CD4-positive, alpha-beta memory T cell (primary cell): ENCODE measurements around the gene RASD1. TPM values are rescaled to one million over a fixed set of nuclear protein-coding genes. Genes with fewer than 3 reads are reported as not detected.

Experiments
- CTCF ChIA-PET: fragments of 350-600 bp; sonication (Branson Sonifier 250); formaldehyde crosslinking; loops from one replicate; lab custom pipeline; 2021; ENCODE audit warnings: inconsistent platforms; ENCODE audit not compliant: partially characterized antibody; lab: Charles Lee
- POLR2A ChIA-PET: fragments of 350-600 bp; sonication (Branson Sonifier 250); formaldehyde crosslinking; loops from one replicate; lab custom pipeline; 2021; ENCODE audit not compliant: partially characterized antibody; lab: Charles Lee
- DNase-seq, 5 donors: peaks; one replicate each; pipeline versions ENCODE4 v3.0.0 to v3.0.0-alpha.2; 2020 to 2022; ENCODE audit warnings: mixed read lengths in 1 of 5
- H3K27ac ChIP-seq: one replicate; pipeline ENCODE4 v1.7.0; 2013; ENCODE audit warnings: low read depth, low read length
- H3K27me3 ChIP-seq: 2 replicates; pipeline ENCODE4 v1.7.0; 2013; ENCODE audit warnings: mild to moderate bottlenecking, low read length, moderate library complexity; ENCODE audit not compliant: insufficient read depth
- H3K36me3 ChIP-seq: 2 replicates; pipeline ENCODE4 v1.7.0; 2013; ENCODE audit warnings: mild to moderate bottlenecking, low read length, moderate library complexity; ENCODE audit not compliant: insufficient read depth
- H3K4me1 ChIP-seq: 2 replicates; pipeline ENCODE4 v1.7.0; 2013; ENCODE audit warnings: mild to moderate bottlenecking, low read length, moderate library complexity; ENCODE audit not compliant: insufficient read depth
- H3K4me3 ChIP-seq, 2 donors: one replicate each; pipeline ENCODE4 v1.7.0; 2013; ENCODE audit warnings: low read length in 2 of 2, mild to moderate bottlenecking in 1 of 2
- H3K9me3 ChIP-seq, 2 donors: one replicate each; pipeline ENCODE4 v1.7.0; 2013; ENCODE audit warnings: low read length in 2 of 2, control low read depth in 1 of 2; ENCODE audit not compliant: control insufficient read depth in 1 of 2
- H3K27ac Mint-ChIP-seq, 7 donors: one replicate each; pipeline ENCODE4 v1.8.0; 2020 to 2021; ENCODE audit warnings: mixed read lengths in 7 of 7, mild to moderate bottlenecking in 6 of 7, inconsistent platforms in 3 of 7, moderate library complexity in 3 of 7
- H3K27me3 Mint-ChIP-seq, 2 donors: one replicate each; pipeline ENCODE4 v1.8.0; 2020 to 2021; ENCODE audit warnings: mixed read lengths in 2 of 2
- H3K36me3 Mint-ChIP-seq, 2 donors: one replicate each; pipeline ENCODE4 v1.8.0; 2020 to 2021; ENCODE audit warnings: mixed read lengths in 2 of 2, inconsistent platforms in 1 of 2, mild to moderate bottlenecking in 1 of 2
- H3K4me1 Mint-ChIP-seq, 4 donors: one replicate each; pipeline ENCODE4 v1.8.0; 2020 to 2021; ENCODE audit warnings: mixed read lengths in 4 of 4, mild to moderate bottlenecking in 1 of 4
- H3K4me3 Mint-ChIP-seq, 8 donors: one replicate each; pipeline ENCODE4 v1.8.0; 2020 to 2021; ENCODE audit warnings: mixed read lengths in 8 of 8, mild to moderate bottlenecking in 7 of 8, moderate library complexity in 6 of 8, inconsistent platforms in 3 of 8
- H3K9me3 Mint-ChIP-seq, 8 donors: one replicate each; pipeline ENCODE4 v1.8.0; 2020 to 2021; ENCODE audit warnings: mixed read lengths in 8 of 8, mild to moderate bottlenecking in 5 of 8, inconsistent platforms in 3 of 8, moderate library complexity in 1 of 8
- intact Hi-C: fragments of 100-400 bp; cut with micrococcal nuclease; formaldehyde crosslinking; loops from one replicate; pipeline ENCODE4 v1.15.1; 2023
- polyA plus RNA-seq, 2 donors: library from polyadenylated mRNA; unstranded; fragments of 300-500 nt; fragmentation: Illumina TruSeq; gene quantifications; one replicate each; pipeline ENCODE4 v1.2.3, GENCODE V29; 2021
- total RNA-seq, 2 experiments: library from RNA; stranded (reverse); gene quantifications; one replicate each; pipeline ENCODE4 v1.2.3, GENCODE V29; 2021

RASD1 gene
- total and polyA plus RNA-seq, 4 experiments from 2014 or later = 0.38 to 0.87 (median 0.65) TPM

GRCh38 chr17:17503566-17504130 is 7.5 kb upstream of the RASD1 start:
- DNase-seq = no peak
- CTCF ChIA-PET = no interaction called here
- Histone ChIP-seq H3K4me3 (no peak overlapping the region), H3K4me1 (no peaks in the 10 kb centered on the region), H3K27me3 (no peaks in the 10 kb centered on the region), H3K9me3 (no peaks in the 10 kb centered on the region), H3K27ac (no peak overlapping the region), H3K36me3 (no peaks in the 10 kb centered on the region)
- Mint-ChIP-seq H3K9me3 (no peaks in the 10 kb centered on the region), H3K4me3 (no peak overlapping the region), H3K27me3 (peaks cover 0 to 1% of the 10 kb centered on the region in 2 donors), H3K36me3 (no peaks in the 10 kb centered on the region), H3K27ac (no peak overlapping the region), H3K4me1 (no peaks in the 10 kb centered on the region)
- POLR2A ChIA-PET = no interaction called here
- intact Hi-C loops = no loop called here

GRCh38 chr17:17502741-17503565 is 6.8 kb upstream of the RASD1 start:
- CTCF ChIA-PET = no interaction called here
- intact Hi-C loops = no loop called here

GRCh38 chr17:17500999-17501605 is 4.9 kb upstream of the RASD1 start:
- peaks cover 7% of the 10 kb centered on the region for H3K4me1 ChIP-seq
- H3K27me3 Mint-ChIP-seq = peaks cover 0 to 1% of the 10 kb centered on the region in 2 donors
- no peaks in the 10 kb centered on the region for H3K36me3 Mint-ChIP-seq
- H3K4me1 Mint-ChIP-seq = peaks cover 0 to 6% (median 2%) of the 10 kb centered on the region in 4 donors
- ChIA-PET POLR2A (no interaction called here), CTCF (interaction anchor here (1.1 kb wide), 1 partner anchor 140 kb away, joined by 5 read pairs; no protein-coding TSS in a partner anchor)
- H3K27ac Mint-ChIP-seq = no peak overlapping the region
- intact Hi-C loops = no loop called here
- no peaks in the 10 kb centered on the region for H3K9me3 Mint-ChIP-seq
- H3K4me3 ChIP-seq = no peak overlapping the region
- no peak for DNase-seq
- H3K4me3 Mint-ChIP-seq = no peak overlapping the region
- no peaks in the 10 kb centered on the region for H3K9me3 ChIP-seq
- no peaks in the 10 kb centered on the region for H3K27me3 ChIP-seq
- no peak overlapping the region for H3K27ac ChIP-seq
- H3K36me3 ChIP-seq = no peaks in the 10 kb centered on the region

More at GRCh38 chr17:17502741-17503565, 6.8 kb upstream of the RASD1 start:
- no peak overlapping the region for H3K4me3 Mint-ChIP-seq
- peak overlapping the region in 1 of 7 donors; percentile 7 for H3K27ac Mint-ChIP-seq
- DNase-seq = no peak
- no peak overlapping the region for H3K27ac ChIP-seq
- POLR2A ChIA-PET = no interaction called here
- H3K4me3 ChIP-seq = no peak overlapping the region
- H3K27me3 ChIP-seq = no peaks in the 10 kb centered on the region
- no peaks in the 10 kb centered on the region for H3K9me3 Mint-ChIP-seq
- peaks cover 0 to 1% of the 10 kb centered on the region in 2 donors for H3K27me3 Mint-ChIP-seq
- H3K36me3 ChIP-seq = no peaks in the 10 kb centered on the region
- no peaks in the 10 kb centered on the region for H3K4me1 Mint-ChIP-seq
- no peaks in the 10 kb centered on the region for H3K4me1 ChIP-seq
- no peaks in the 10 kb centered on the region for H3K36me3 Mint-ChIP-seq
- no peaks in the 10 kb centered on the region for H3K9me3 ChIP-seq

GRCh38 chr17:17499402-17500145 is 3.4 kb upstream of the RASD1 start:
- CTCF ChIA-PET = interaction anchor here (1.1 to 1.3 kb wide), 2 partner anchors 114 to 141 kb away, joined by 3 to 5 read pairs; no protein-coding TSS in a partner anchor
- Mint-ChIP-seq H3K4me3 (no peak overlapping the region), H3K4me1 (peaks cover 3 to 17% (median 9%) of the 10 kb centered on the region in 4 donors), H3K36me3 (no peaks in the 10 kb centered on the region), H3K27ac (no peak overlapping the region), H3K27me3 (peaks cover 0 to 3% of the 10 kb centered on the region in 2 donors), H3K9me3 (no peaks in the 10 kb centered on the region)
- peaks cover 18% of the 10 kb centered on the region for H3K4me1 ChIP-seq
- no peaks in the 10 kb centered on the region for H3K36me3 ChIP-seq
- no peaks in the 10 kb centered on the region for H3K27me3 ChIP-seq
- no peaks in the 10 kb centered on the region for H3K9me3 ChIP-seq
- intact Hi-C loops = no loop called here
- POLR2A ChIA-PET = no interaction called here
- H3K27ac ChIP-seq = no peak overlapping the region
- H3K4me3 ChIP-seq = no peak overlapping the region
- no peak for DNase-seq

GRCh38 chr17:17498606-17499301 is 2.6 kb upstream of the RASD1 start:
- peaks cover 0 to 3% of the 10 kb centered on the region in 2 donors for H3K27me3 Mint-ChIP-seq
- no peaks in the 10 kb centered on the region for H3K27me3 ChIP-seq
- H3K27ac ChIP-seq = no peak overlapping the region
- DNase-seq = no peak
- H3K36me3 Mint-ChIP-seq = no peaks in the 10 kb centered on the region
- H3K4me1 ChIP-seq = peaks cover 19% of the 10 kb centered on the region
- peaks cover 3 to 19% (median 9%) of the 10 kb centered on the region in 4 donors for H3K4me1 Mint-ChIP-seq
- no peak overlapping the region for H3K4me3 Mint-ChIP-seq
- H3K9me3 ChIP-seq = no peaks in the 10 kb centered on the region
- intact Hi-C loops = no loop called here
- no peaks in the 10 kb centered on the region for H3K36me3 ChIP-seq
- H3K9me3 Mint-ChIP-seq = no peaks in the 10 kb centered on the region
- no peak overlapping the region for H3K4me3 ChIP-seq
- no peak overlapping the region for H3K27ac Mint-ChIP-seq
- POLR2A ChIA-PET = no interaction called here
- CTCF ChIA-PET = interaction anchor here (1.3 to 3.6 kb wide), 2 partner anchors 115 to 137 kb away, joined by 3 to 16 read pairs; no protein-coding TSS in a partner anchor

- POLR2A ChIA-PET = no interaction called here
- Histone ChIP-seq H3K4me3 (no peak overlapping the region), H3K27ac (no peak overlapping the region), H3K4me1 (peaks cover 19% of the 10 kb centered on the region), H3K36me3 (no peaks in the 10 kb centered on the region), H3K9me3 (no peaks in the 10 kb centered on the region), H3K27me3 (no peaks in the 10 kb centered on the region)
- CTCF ChIA-PET = interaction anchor here (1.1 to 3.9 kb wide), 9 partner anchors 70 to 535 kb away, joined by 4 to 62 read pairs (median 11); no protein-coding TSS in a partner anchor
- peaks cover 3 to 19% (median 9%) of the 10 kb centered on the region in 4 donors for H3K4me1 Mint-ChIP-seq
- DNase-seq = no peak
- H3K9me3 Mint-ChIP-seq = no peaks in the 10 kb centered on the region
- intact Hi-C loops = no loop called here
- peaks cover 0 to 3% of the 10 kb centered on the region in 2 donors for H3K27me3 Mint-ChIP-seq
- H3K4me3 Mint-ChIP-seq = peak overlapping the region in 1 of 8 donors; percentile 43
- H3K36me3 Mint-ChIP-seq = peaks cover 0 to 2% of the 10 kb centered on the region in 2 donors
- no peak overlapping the region for H3K27ac Mint-ChIP-seq
Observed at GRCh38 chr17:17497845-17498520, 1.8 kb upstream of the RASD1 start.
